GM23248 (cell line): ENCODE data around the gene CXorf49B.
"Not testable (repeated sequence)": the region's sequence is repeated elsewhere in the genome, so short reads cannot be mapped to it uniquely, and the experiment has no call there.

ENCODE experiments used
- EZH2 ChIP-seq: fragments of 200-600 bp; sonication (generic); IDR thresholded peaks from 2 replicates; pipeline ENCODE4 v1.6.1; 2018; ENCODE audit warnings: antibody characterized with exemption, mild to moderate bottlenecking; ENCODE audit not compliant: insufficient read depth, poor library complexity, severe bottlenecking
- EZH2phosphoT487 ChIP-seq: fragments of 200-600 bp; sonication (generic); IDR thresholded peaks from 2 replicates; pipeline ENCODE4 v1.6.1; 2018; ENCODE audit warnings: antibody characterized with exemption, moderate library complexity, mild to moderate bottlenecking, low read depth; ENCODE audit not compliant: insufficient read depth

DNA sequence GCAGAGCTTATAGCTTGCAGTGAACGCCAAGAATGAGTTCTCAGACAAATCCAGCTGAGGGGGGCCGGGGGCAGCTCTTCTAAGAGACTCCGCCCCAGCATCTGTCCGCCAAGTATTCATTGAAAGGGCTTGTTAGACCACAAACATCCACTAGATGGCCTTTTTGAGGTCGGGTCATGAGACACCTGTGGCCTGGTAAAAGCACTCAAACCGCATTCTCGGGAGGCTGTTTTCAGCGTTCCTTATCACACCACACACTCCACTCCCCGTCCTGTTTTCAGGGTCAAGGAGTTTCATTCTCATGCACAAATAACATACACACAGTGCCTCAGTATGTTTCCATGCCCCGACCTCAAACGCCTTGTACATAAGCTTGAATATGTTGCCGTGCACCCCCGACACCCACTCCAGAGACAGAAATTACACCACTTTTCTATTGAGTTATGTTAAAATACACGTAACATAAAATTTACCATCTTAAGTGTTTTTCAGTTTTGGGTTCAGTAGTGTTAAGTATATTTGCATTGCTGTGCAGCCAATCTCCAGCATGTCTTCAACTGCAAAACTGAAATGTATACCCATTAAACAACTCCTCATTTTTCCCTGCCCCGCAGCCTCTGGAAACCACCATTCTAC, 21.3 kb downstream of the CXorf49B start:
- TF ChIP-seq EZH2phosphoT487, EZH2: not testable (repeated sequence)
